SHP77 treated with DMSO at 0.1 percent for 48 hours (cell line): ENCODE measurements around the gene JAK1.
"Not testable (repeated sequence)": the region's sequence is repeated elsewhere in the genome, so short reads cannot be mapped to it uniquely, and the experiment has no call there.

Experiments
- DNase-seq: peaks from one replicate; lab custom pipeline; 2025; lab: John Stamatoyannopoulos, UW

JAK1 gene

GRCh38 chr1:64950284-64950809 lies 16.0 kb downstream of the JAK1 start:
- no peak for DNase-seq

GRCh38 chr1:64948905-64949833 lies 17.2 kb downstream of the JAK1 start:
- DNase-seq = no peak

- DNase-seq = no peak
Observed at GRCh38 chr1:64948216-64948615, 18.1 kb downstream of the JAK1 start.

GRCh38 chr1:64946916-64947315 lies 19.4 kb downstream of the JAK1 start:
- DNase-seq = no peak

- DNase-seq = no peak
Observed at GRCh38 chr1:64944913-64945312, 21.4 kb downstream of the JAK1 start.

- no peak for DNase-seq
Observed at GRCh38 chr1:64942675-64943074, 23.7 kb downstream of the JAK1 start.

- no peak for DNase-seq
Observed at GRCh38 chr1:64942118-64942517, 24.2 kb downstream of the JAK1 start.

- no peak for DNase-seq
Observed at GRCh38 chr1:64941461-64942117, 24.8 kb downstream of the JAK1 start.

GRCh38 chr1:64940025-64940424 lies 26.3 kb downstream of the JAK1 start:
- DNase-seq = no peak

- DNase-seq = no peak
Observed at GRCh38 chr1:64938991-64939390, 27.4 kb downstream of the JAK1 start.

GRCh38 chr1:64936956-64937355 lies 29.4 kb downstream of the JAK1 start:
- no peak for DNase-seq

GRCh38 chr1:64935551-64936155 lies 30.7 kb downstream of the JAK1 start:
- DNase-seq = no peak

- DNase-seq = no peak
Observed at GRCh38 chr1:64934878-64935275, 31.5 kb downstream of the JAK1 start.

- DNase-seq = no peak
Observed at GRCh38 chr1:64934115-64934877, 32.1 kb downstream of the JAK1 start.

- DNase-seq = no peak
Observed at GRCh38 chr1:64933296-64934070, 32.9 kb downstream of the JAK1 start.

- DNase-seq = no peak
Observed at GRCh38 chr1:64932962-64933295, 33.4 kb downstream of the JAK1 start.

GRCh38 chr1:64930640-64931039 lies 35.7 kb downstream of the JAK1 start:
- not testable (repeated sequence) for DNase-seq

- DNase-seq = no peak
Observed at GRCh38 chr1:64929221-64929620, 37.1 kb downstream of the JAK1 start.

GRCh38 chr1:64928325-64928724 lies 38.0 kb downstream of the JAK1 start:
- DNase-seq = no peak

- DNase-seq = no peak
Observed at GRCh38 chr1:64925594-64925993, 40.8 kb downstream of the JAK1 start.

GRCh38 chr1:64923294-64923718 lies 43.0 kb downstream of the JAK1 start:
- no peak for DNase-seq
